SU-DHL-6 (cell line): ENCODE measurements around the gene CORO1A.

Experiments used
- CTCF ChIP-seq: fragments of 200-600 bp; sonication (generic); IDR thresholded peaks from one replicate; pipeline ENCODE4 v1.5.1; 2017; ENCODE audit warnings: antibody characterized with exemption, mild to moderate bottlenecking, low read length, moderate library complexity; ENCODE audit not compliant: insufficient read depth, poor library complexity, severe bottlenecking
- EZH2phosphoT487 ChIP-seq: fragments of 200-600 bp; sonication (generic), shearing (Covaris generic); conservative IDR thresholded peaks from 2 replicates; pipeline ENCODE4 v1.6.1; 2018; ENCODE audit warnings: mild to moderate bottlenecking, antibody characterized with exemption, low read length, moderate library complexity, mixed read lengths

- TF ChIP-seq CTCF (no peak), EZH2phosphoT487 (no peak)
These were observed 37.7 kb upstream of the CORO1A start for GRCh38 chr16:30145657-30146056.
